GM12874 (cell line): ENCODE data around the gene WFIKKN1.

Source experiments
- CTCF ChIP-seq: IDR thresholded peaks from 2 replicates; pipeline ENCODE4 v1.5.1; 2011; ENCODE audit warnings: low read depth, mild to moderate bottlenecking, control low read depth, low read length, moderate library complexity; ENCODE audit not compliant: insufficient read depth

WFIKKN1 gene

GRCh38 chr16:671353-672131, 40.8 kb downstream of the WFIKKN1 start:
- no peak for TF ChIP-seq CTCF

GRCh38 chr16:672371-672770, 41.6 kb downstream of the WFIKKN1 start:
- no peak for TF ChIP-seq CTCF

GRCh38 chr16:672851-673250, 42.1 kb downstream of the WFIKKN1 start:
- no peak for TF ChIP-seq CTCF

- no peak for TF ChIP-seq CTCF
Measured at GRCh38 chr16:673399-673991, 42.7 kb downstream of the WFIKKN1 start.

- TF ChIP-seq CTCF: no peak
Measured at GRCh38 chr16:674214-674881, 43.6 kb downstream of the WFIKKN1 start.

GRCh38 chr16:674968-675883, 44.4 kb downstream of the WFIKKN1 start, which contains the start of gene RHBDL1:
RHBDL1 (plus strand) TSS chr16:675671; CDS start chr16:675791, 120 bp downstream.
- TF ChIP-seq CTCF: 0 out of 2 replicates have a peak, but pooled peaks have one; percentile 1
